ENCODE results near the gene CHPT1. TPM values are rescaled to one million over a fixed set of nuclear protein-coding genes. Genes with fewer than 3 reads are reported as not detected.

Gene CHPT1
- total and polyA plus RNA-seq, 2 experiments from 2014 or later: 22.2 to 23.0 TPM

- H3K27ac Mint-ChIP-seq: no peak overlapping the region; the same call in 1 of the 2 replicates
These were observed 916 bp upstream of the CHPT1 start for GRCh38 chr12:101696251-101697196.

More at GRCh38 chr12:101696251-101697196, 916 bp upstream of the CHPT1 start:
- Histone ChIP-seq H3K36me3 (ENCODE audit: insufficient read depth) (no peaks in the 10 kb centered on the region), H3K4me2 (peak overlapping the region; percentile 98), H3K79me2 (replicated peaks; ENCODE audit: insufficient read depth) (peaks cover 28% of the 10 kb centered on the region), H4K20me1 (replicated peaks; ENCODE audit: insufficient read depth) (0 out of 2 replicates have a peak, but pooled peaks cover 2% of the 10 kb centered on the region), H3K27ac (ENCODE audit: low read depth) (no peak overlapping the region), H3K9me2 (ENCODE audit: insufficient read depth) (no peaks in the 10 kb centered on the region), H3F3A (replicated peaks; ENCODE audit: low read depth) (0 out of 2 replicates have a peak, but pooled peaks cover 4% of the 10 kb centered on the region), H3K4me3 (peak overlapping the region; percentile 95), H2AFZ (peak overlapping the region; percentile 100), H3K27me3 (ENCODE audit: insufficient read depth) (peaks cover 29% of the 10 kb centered on the region), H3K4me1 (ENCODE audit: insufficient read depth) (peaks cover 18% of the 10 kb centered on the region; the same call in 1 of the 2 replicates)
- Mint-ChIP-seq H3K27me3 (ENCODE audit: insufficient read depth, low read depth, poor library complexity) (peaks cover 22% of the 10 kb centered on the region), H3K9me3 (no peaks in the 10 kb centered on the region; the same call in 2 of the 3 replicates), H3K4me3 (peak overlapping the region; percentile 89), H3K36me3 (ENCODE audit: low read depth) (no peaks in the 10 kb centered on the region), H3K4me1 (peaks cover 21% of the 10 kb centered on the region)
- DNase-seq (ENCODE audit: low spot score) (peak; percentile 8), ATAC-seq (no peak; the same call in 1 of the 3 replicates)
- TF ChIP-seq ZNF462 (CRISPR knock-in tag; IDR thresholded peaks at IDR 0.05): no peak
- peak; percentile 39 for TF ChIP-seq EZH2 (IDR thresholded peaks at IDR 0.05; ENCODE audit: low read depth, unreplicated experiment)
